ENCODE results near the gene ARID3A.
"Not testable (repeated sequence)": the region's sequence is repeated elsewhere in the genome, so short reads cannot be mapped to it uniquely, and the experiment has no call there.

ARID3A gene

DNA sequence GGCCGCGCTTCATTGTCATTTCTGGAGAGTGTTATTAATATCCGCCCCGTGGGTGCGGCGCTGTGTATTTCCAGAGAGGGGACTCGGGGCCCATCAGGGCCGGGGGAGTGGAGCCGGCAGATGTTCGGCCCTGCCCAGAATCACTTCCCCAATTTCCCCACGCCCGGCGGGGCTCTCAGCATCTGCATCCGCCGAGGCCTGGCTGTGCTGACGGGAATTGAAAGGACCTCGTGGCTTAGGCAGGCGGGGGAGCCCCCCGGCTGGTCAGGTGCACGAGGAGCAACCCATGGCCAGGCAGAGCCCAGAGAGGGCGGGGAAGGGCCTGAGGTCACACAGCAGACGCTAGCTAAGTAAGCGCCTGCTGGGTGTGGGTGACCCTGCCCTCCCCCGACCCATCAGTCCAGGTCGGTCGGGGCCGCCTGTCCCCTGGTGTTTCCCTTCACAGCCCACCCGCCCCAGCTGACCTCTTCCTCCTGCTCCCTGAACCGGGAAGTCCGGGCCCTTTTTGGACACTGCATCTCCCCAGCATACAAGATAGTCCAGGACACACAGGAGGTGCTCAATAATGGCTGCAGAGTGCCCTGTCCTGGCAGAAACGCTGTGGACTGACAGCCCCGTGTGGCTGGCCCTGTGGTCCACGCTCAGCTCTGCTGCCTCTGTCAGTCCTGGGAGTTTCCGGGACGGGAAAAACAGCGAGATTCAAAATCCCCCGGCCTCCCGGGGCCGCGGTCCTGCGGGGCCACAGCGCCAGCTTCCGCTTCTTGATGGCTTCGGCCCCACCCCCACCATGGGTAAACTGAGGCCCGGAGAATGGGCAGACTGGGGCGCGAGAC is 22.1 kb downstream of the ARID3A start:
- no peak for DNase-seq (ENCODE audit: low spot score)

GRCh38 chr19:948842-949496 is 23.1 kb downstream of the ARID3A start:
- DNase-seq (ENCODE audit: low spot score) = no peak

DNA sequence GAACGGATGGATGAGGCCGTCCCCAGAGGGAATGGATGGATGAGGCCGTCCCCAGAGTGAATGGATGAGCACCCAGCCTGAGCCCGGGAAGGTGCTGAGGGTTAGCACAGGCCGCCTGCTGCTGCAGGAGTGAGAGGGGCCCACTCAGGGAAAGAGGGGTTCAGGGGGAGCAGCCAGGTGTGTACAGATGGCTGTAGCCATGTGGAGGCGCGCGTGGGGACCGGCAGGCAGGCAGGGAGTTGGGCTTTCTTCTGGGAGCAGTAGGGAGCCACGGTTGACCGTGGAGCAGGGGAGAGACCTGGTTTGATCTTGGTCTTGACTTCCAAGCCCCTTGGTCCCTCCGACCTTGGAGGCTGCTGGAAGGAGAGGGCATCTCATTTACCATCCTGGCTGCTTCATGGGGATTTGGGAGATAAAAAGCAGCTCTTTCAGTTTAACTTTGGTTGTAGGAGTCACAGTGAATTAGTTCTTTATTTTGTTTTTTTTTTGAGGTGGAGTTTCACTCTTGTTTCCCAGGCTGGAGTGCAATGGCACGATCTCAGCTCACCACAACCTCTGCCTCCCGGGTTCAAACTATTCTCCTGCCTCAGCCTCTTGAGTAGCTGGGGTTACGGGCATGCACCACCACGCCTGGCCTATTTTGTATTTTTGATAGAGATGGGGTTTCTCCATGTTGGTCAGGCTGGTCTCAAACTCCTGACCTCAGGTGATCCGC is 24.7 kb downstream of the ARID3A start:
- no peak for DNase-seq (ENCODE audit: low spot score)

DNA sequence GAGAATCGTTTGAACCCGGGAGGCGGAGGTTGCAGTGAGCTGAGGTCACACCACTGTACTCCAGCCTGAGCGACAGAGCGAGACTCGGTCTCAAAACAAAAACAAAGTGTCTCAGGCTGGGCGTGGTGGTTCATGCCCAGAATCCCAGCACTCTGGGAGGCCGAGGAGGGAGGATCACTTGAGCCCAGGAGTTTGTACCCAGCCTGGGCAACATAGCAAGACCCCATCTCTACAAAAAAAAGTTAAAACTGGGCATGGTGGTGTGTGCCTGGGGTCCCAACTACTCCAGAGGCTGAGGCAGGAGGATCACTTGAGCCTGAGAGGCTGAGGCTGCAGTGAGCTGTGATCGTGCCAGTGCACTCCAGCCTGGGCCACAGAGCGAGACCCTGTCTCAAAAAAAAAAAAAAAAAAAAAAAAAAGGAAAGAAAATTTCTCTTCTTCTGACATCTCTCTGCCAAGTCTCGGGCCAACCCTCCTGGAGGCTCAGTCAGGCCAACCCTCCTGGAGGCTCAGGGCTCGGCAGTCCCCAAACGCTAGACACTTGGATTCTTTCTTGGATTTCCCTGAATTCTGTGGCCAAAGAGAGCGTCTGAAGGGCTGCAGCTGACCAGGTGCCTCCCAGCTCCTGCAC is 26.3 kb downstream of the ARID3A start:
- no peak for DNase-seq (ENCODE audit: low spot score)

DNA sequence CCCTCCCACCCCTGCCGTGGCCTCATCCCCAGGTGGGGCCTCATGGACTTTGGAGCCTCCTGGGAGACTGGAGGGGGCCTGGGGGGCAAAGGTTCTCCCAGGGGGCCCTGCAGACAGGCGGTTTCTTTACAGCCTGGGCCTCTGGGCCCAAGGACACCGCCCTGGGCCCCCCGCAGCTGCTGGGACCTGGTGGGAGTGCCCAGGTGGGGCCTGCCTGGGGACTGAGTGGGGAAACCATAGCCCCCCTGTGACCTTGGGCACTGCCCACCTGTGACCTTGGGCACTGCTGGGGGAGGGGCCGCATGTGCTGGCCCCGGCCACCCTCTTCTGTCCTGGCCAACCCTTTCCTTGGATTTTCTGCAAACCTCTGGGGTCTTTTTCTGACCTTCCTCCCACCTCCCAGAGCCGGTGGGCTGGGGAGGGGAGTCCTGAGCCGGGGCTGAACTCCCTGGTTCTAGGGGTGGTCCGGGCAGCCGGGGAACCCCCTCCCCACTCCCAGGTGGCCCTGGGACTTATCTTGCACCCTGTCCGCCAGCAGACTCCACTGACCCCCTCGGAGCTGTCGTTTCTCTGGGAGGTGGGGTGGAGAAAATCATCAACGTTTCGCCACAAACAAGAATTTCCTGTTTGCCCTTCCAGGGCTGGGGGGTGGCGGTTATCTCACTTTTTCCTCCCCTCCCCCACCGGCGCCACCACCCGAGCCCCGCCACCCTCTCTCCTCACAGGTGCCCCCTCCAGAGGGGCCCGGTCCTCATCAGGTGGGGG is 27.0 kb downstream of the ARID3A start:
- no peak for DNase-seq (ENCODE audit: low spot score)

GRCh38 chr19:953445-954271 is 27.8 kb downstream of the ARID3A start:
- DNase-seq (ENCODE audit: low spot score) = no peak

DNA sequence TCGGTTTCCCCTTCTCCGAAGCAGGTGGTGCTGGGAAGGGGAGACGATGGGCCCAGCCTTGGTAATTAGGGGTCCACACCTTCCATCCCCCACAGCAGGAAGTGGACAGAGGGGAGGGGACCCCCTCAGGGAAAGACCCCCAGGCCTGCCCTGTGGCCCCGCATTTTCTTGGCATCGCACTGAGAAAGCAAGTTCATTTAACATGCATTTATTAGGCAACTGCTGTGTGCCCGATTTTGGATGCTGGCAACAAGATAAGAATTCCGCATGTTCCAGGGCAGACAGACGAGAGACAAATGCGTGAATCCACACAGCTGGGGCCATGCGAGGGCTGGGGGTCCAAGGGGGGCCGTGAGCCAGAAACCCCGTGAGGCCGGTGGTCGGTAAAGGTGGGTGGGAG is 28.4 kb downstream of the ARID3A start:
- DNase-seq (ENCODE audit: low spot score) = no peak

GRCh38 chr19:954672-955494 is 29.0 kb downstream of the ARID3A start:
- DNase-seq (ENCODE audit: low spot score) = no peak

GRCh38 chr19:955803-956765 is 30.2 kb downstream of the ARID3A start:
- DNase-seq (ENCODE audit: low spot score) = no peak

- no peak for DNase-seq (ENCODE audit: low spot score)
Measured at GRCh38 chr19:956766-957440, 31.1 kb downstream of the ARID3A start.

GRCh38 chr19:957578-957977 is 31.7 kb downstream of the ARID3A start:
- DNase-seq (ENCODE audit: low spot score) = not testable (repeated sequence)

DNA sequence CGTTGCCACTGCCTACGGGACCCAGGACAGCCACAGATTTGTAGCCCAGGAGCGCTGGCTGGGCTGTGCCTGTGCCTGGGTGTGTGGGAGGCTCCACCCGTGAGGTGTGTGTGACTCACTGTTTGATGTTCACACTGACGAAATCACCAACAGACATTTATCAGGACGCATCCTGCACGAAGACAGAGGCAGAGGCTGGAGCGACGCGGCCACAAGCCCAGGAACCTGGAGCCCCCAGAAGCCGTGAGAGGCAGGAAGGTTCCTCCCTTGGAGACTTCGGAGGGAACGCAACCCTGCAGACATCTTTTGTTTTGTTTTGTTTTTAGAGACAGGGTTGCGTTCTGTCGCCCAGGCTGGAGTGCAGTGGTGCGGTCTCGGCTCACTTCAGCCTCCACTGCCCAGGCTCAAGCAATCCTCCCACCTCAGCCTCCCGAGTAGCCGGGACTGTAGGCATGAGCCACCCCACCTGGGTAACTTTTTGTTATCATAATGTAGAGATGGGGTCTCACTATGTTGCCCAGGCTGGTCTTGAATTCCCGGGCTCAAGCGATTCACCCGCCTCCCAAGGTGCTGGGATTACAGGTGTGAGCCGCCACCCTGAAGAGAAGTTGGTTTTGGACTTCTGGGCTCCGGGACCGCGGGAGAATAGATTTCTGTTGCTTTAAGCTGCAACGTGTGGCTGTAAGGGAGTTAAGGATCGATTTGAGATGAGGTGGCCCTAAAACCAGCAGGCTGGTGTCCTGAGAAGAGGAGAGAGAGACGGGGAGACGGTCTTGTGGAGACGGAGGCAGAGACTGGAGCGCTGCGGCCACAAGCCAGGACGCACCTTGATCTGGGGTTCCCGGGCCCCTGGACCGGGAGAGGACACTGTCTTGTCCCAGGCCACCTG is 33.4 kb downstream of the ARID3A start:
- peak; percentile 68 for DNase-seq (ENCODE audit: low spot score)

DNA sequence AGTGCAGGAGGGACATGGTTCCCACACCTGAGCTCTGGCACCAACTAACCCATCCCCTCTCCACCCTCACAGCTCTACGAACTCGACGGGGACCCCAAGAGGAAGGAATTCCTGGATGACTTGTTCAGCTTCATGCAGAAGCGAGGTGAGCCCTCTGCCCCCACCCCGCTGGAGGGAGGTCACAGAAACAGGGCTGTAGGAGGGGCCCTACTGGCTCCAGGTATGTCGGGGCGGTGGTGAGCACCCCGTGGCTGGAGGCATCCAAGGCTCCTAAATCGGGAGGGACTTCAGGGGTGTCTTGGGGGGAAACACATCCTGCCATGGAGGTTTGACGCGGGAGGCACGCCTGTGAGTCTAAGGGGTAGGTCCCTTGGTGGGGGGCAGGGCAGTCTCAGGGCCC is 34.2 kb downstream of the ARID3A start:
- DNase-seq (ENCODE audit: low spot score) = no peak

GRCh38 chr19:960601-960938 is 34.7 kb downstream of the ARID3A start:
- no peak for DNase-seq (ENCODE audit: low spot score)

- DNase-seq (ENCODE audit: low spot score) = no peak
Measured at GRCh38 chr19:961866-962620, 36.2 kb downstream of the ARID3A start.

DNA sequence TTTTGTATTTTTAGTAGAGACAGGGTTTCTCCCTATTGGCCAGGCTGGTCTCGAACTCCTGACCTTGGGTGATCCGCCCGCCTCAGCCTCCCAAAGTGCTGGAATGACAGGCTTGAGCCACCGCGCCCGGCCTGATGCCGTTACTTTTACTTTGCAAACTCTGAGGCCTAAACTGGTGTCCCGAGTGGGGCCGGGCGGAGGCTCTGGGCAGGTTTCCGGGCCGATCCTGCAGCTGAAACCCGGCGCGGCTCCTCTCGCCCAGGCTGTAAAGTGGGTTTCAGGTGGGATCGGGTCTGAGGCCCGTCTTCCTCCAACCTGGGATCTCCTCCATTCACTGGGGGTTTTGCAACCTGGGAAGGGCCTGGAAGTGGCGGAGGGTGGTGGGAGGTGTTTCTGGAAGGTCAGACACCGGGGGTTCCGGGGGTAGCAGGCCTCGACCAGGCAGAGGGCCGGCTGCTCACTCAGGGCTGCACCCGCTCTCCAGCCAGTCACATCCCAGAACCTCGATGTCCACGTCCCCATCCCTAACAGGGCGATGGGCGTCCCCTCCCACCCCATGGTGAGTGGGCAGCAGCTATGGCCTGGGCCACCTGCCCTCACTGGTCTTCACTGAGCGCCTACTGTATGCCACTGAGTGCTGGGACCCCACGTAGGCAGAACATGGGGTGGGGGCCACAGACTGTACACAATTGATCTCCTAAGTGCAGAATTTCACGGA is 37.0 kb downstream of the ARID3A start:
- no peak for DNase-seq (ENCODE audit: low spot score)

Measured in SW480 (cell line).